HEK293 (cell line): ENCODE results near the gene HRAS.

Source experiments
- CTCF ChIA-PET: fragments of 350-600 bp; formaldehyde crosslinking; extraction: SDS; loops from one replicate; lab custom pipeline; 2021; ENCODE audit warnings: antibody characterized with exemption; lab: Yijun Ruan, JAX
- POLR2A ChIA-PET: fragments of 300-600 bp; formaldehyde crosslinking; extraction: SDS; loops from one replicate; lab custom pipeline; 2020; ENCODE audit warnings: antibody characterized with exemption, inconsistent platforms; lab: Yijun Ruan, JAX
- H3K27ac ChIP-seq: fragments of 200-500 bp; sonication (Bioruptor generic); 2 replicates; pipeline ENCODE4 v1.5.1; 2014; ENCODE audit warnings: low read depth, low read length, control low read depth, inconsistent platforms; ENCODE audit errors: extremely low read depth
- H3K36me3 ChIP-seq, 2 experiments: fragments of 200-500 bp in 1 of 2; sonication (Bioruptor generic) in 1 of 2; 1 replicate in 1 of 2; 2 replicates in 1 of 2; pipeline ENCODE4 v1.5.1; 2014 to 2017; ENCODE audit warnings: inconsistent platforms in 2 of 2, low read length in 2 of 2; ENCODE audit not compliant: control insufficient read depth in 2 of 2, insufficient read depth in 1 of 2
- H3K4me1 ChIP-seq: fragments of 200-500 bp; sonication (Bioruptor generic); 2 replicates; pipeline ENCODE4 v1.5.1; 2014; ENCODE audit warnings: mild to moderate bottlenecking, low read length, inconsistent platforms; ENCODE audit not compliant: control insufficient read depth, insufficient read depth
- H3K4me3 ChIP-seq: 2 replicates; pipeline ENCODE4 v1.5.1; 2011; ENCODE audit warnings: low read depth, mild to moderate bottlenecking, control low read depth, low read length, moderate library complexity
- H3K9me3 ChIP-seq: fragments of 200-500 bp; sonication (Bioruptor generic); 2 replicates; pipeline ENCODE4 v1.5.1; 2014; ENCODE audit warnings: low read depth, low read length, inconsistent platforms; ENCODE audit not compliant: control insufficient read depth, insufficient read depth
- AEBP2 ChIP-seq: fragments of 450-650 bp; formaldehyde crosslinking; IDR thresholded peaks from 2 replicates; pipeline ENCODE4 v1.5.1; 2016; ENCODE audit warnings: missing biosample characterization, missing genetic modification characterization, borderline replicate concordance
- PRDM1 ChIP-seq: fragments of 450-650 bp; formaldehyde crosslinking; IDR thresholded peaks from 2 replicates; pipeline ENCODE4; 2016; ENCODE audit warnings: missing biosample characterization, missing genetic modification characterization
- PRDM10 ChIP-seq: fragments of 450-650 bp; formaldehyde crosslinking; IDR thresholded peaks from 2 replicates; pipeline ENCODE4 v1.5.1; 2016; ENCODE audit warnings: missing biosample characterization, missing genetic modification characterization
- REST ChIP-seq: fragments of 450-650 bp; formaldehyde crosslinking; IDR thresholded peaks from 2 replicates; pipeline ENCODE4 v1.5.1; 2016; ENCODE audit warnings: missing biosample characterization, missing genetic modification characterization
- TSHZ1 ChIP-seq: fragments of 450-650 bp; formaldehyde crosslinking; IDR thresholded peaks from 2 replicates; pipeline ENCODE4 v1.5.1; 2016; ENCODE audit warnings: missing biosample characterization, missing genetic modification characterization, borderline replicate concordance
- ZBTB44 ChIP-seq: fragments of 450-650 bp; IDR thresholded peaks from 2 replicates; pipeline ENCODE4 v1.5.1; 2018; ENCODE audit warnings: missing biosample characterization, mild to moderate bottlenecking, missing genetic modification characterization
- ZFP3 ChIP-seq: fragments of 450-650 bp; formaldehyde crosslinking; IDR thresholded peaks from 2 replicates; pipeline ENCODE4 v1.5.1; 2016; ENCODE audit warnings: low read depth, missing biosample characterization, missing genetic modification characterization
- ZNF354C ChIP-seq: fragments of 450-650 bp; formaldehyde crosslinking; IDR thresholded peaks from 2 replicates; pipeline ENCODE4 v1.5.1; 2016; ENCODE audit warnings: missing biosample characterization, missing genetic modification characterization, low read depth, borderline replicate concordance
- ZNF501 ChIP-seq: fragments of 450-650 bp; formaldehyde crosslinking; IDR thresholded peaks from 2 replicates; pipeline ENCODE4 v1.5.1; 2016; ENCODE audit warnings: missing biosample characterization, missing genetic modification characterization
- ZNF629 ChIP-seq: fragments of 450-650 bp; formaldehyde crosslinking; IDR thresholded peaks from 2 replicates; pipeline ENCODE4 v1.5.1; 2017; ENCODE audit warnings: missing biosample characterization, missing genetic modification characterization
- ZNF707 ChIP-seq: fragments of 450-650 bp; formaldehyde crosslinking; IDR thresholded peaks from 2 replicates; pipeline ENCODE4 v1.5.1; 2016; ENCODE audit warnings: missing biosample characterization, missing genetic modification characterization

The HRAS gene

GRCh38 chr11:497565-498296, 37.6 kb downstream of the HRAS start (continued):
- TF ChIP-seq ZBTB44 (tag by site-specific recombination) (no peak), ZNF629 (tag by site-specific recombination) (no peak), TSHZ1 (tag by site-specific recombination) (no peak)

GRCh38 chr11:496834-497564, 38.4 kb downstream of the HRAS start:
- Histone ChIP-seq H3K4me1 (no peaks in the 10 kb centered on the region), H3K9me3 (no peaks in the 10 kb centered on the region), H3K36me3 (peaks cover 0 to 89% of the 10 kb centered on the region in 2 experiments; a peak in 1 of 3 replicates), H3K27ac (no peak overlapping the region), H3K4me3 (no peak overlapping the region)
- CTCF ChIA-PET = interaction anchor here (0.6 to 1.2 kb wide), 2 partner anchors 22 to 135 kb away, joined by 3 to 5 read pairs; no protein-coding TSS in a partner anchor
- POLR2A ChIA-PET = interaction anchor here (0.5 kb wide), 1 partner anchor 244 kb away, joined by 7 read pairs; no protein-coding TSS in a partner anchor
- no peak for TF ChIP-seq ZFP3 (tag by site-specific recombination)
- peak; percentile 96 for TF ChIP-seq PRDM1 (tag by site-specific recombination)
- no peak for TF ChIP-seq ZNF354C
- TF ChIP-seq PRDM10 (tag by site-specific recombination) = no peak

GRCh38 chr11:495537-495931, 39.8 kb downstream of the HRAS start:
- no peak overlapping the region for H3K27ac ChIP-seq
- ChIA-PET POLR2A (interaction anchor here (1.6 kb wide), 1 partner anchor 11 kb away, joined by 4 read pairs; no protein-coding TSS in a partner anchor), CTCF (no interaction called here)
- H3K36me3 ChIP-seq = peaks cover 0 to 85% of the 10 kb centered on the region in 2 experiments; a peak in 1 of 3 replicates
- H3K4me3 ChIP-seq = no peak overlapping the region
- H3K9me3 ChIP-seq = no peaks in the 10 kb centered on the region
- H3K4me1 ChIP-seq = no peaks in the 10 kb centered on the region
- no peak for TF ChIP-seq ZNF707
- TF ChIP-seq AEBP2 (tag by site-specific recombination) = no peak
- 0 out of 2 replicates have a peak, but pooled peaks have one; percentile 20 for TF ChIP-seq REST
- no peak for TF ChIP-seq ZNF501 (tag by site-specific recombination)
